ENCODE measurements around the gene GARS1.
"Not testable (repeated sequence)": the region's sequence is repeated elsewhere in the genome, so short reads cannot be mapped to it uniquely, and the experiment has no call there.

The GARS1 gene

DNA sequence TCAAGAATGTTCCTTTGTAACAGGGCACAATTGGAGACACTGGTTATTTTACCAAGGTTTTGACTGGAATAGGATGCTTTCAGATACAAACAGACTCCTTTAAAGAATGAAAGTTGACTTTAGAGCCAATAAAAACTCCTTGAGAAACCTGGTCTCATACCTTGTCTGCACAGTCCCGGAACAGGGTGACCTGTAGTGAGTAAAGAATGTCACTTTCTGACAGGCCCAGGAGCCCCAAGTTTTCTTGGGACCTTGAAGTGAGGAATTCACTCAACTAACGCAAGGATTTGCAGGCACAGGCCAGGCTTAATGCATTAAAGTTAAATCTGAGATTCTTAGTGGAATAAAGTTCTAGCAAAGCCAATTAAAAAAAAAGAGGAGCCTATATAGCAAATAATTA, 11.5 kb upstream of the GARS1 start:
- no peak for DNase-seq

DNA sequence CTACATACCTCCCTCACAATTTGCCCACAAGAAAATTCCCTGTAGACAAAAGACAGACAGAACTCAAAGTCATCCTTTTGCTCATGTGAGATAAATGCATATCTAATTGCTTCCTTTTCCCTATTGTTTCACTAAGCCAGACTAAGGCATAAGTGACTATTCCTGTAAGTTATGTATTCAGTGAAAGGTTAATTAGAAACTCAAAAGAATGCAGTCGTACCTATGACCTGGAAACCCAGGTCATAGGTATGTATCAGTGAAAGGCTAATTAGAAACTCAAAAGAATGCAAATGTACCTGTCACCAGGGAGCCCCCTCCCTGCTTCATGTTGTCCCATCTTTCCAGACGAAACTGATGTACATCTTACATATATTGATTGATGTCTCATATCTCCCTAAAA, 10.3 kb upstream of the GARS1 start:
- DNase-seq, result no peak

DNA sequence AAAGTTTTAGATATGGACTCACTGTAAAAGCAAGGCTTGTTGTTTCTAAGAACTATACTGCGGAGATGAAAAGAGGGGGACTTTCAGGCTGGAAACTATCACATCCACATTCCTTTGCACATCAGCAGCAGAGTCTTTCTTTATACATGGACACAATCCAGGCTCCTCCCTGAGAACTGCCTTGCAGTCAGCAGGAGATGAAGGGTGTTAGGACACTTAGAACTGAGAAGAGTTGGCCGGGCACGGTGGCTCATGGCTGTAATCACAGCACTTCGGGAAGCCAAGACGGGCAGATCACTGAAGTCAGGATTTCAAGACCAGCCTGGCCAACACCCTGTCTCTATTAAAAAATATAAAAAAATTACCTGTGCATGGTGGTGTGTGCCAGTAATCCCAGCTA, 9.7 kb upstream of the GARS1 start:
- no peak for DNase-seq

DNA sequence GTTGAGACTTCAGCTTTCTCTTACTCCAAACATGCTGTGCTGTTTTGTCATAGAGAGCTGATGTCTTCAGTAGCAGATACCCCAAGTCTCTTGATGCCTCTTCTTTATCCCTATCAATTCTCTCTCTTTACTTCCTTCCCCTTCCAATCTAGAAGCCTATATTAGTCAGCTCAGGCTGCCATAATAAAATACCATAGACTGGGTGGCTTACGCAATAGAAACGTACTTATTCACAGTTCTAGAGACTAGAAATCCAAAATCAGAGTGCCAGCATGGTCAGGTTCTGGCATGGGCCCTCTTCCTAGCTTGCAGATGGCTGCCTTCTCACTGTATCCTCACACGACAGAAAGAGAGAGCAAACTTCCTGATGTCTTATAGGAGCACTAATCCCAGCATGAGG, 9.0 kb upstream of the GARS1 start:
- DNase-seq, result peak in 1 of 3 donors; percentile 37

DNA sequence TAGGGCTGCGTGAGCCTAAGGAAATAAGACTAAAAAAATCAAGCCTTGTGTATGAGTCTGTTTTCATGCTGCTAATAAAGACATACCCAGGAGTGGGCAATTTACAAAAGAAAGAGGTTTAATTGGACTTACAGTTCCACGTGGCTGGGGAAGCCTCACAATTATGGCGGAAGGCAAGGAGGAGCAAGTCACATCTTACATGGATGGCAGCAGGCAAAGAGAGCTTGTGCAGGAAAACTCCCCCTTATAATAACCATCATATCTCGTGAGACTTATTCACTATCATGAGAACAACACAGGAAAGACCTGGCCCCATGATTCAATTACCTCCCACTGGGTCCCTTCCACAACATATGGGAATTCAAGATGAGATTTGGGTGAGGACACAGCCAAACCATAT, 7.1 kb upstream of the GARS1 start:
- DNase-seq, result not testable (repeated sequence)

DNA sequence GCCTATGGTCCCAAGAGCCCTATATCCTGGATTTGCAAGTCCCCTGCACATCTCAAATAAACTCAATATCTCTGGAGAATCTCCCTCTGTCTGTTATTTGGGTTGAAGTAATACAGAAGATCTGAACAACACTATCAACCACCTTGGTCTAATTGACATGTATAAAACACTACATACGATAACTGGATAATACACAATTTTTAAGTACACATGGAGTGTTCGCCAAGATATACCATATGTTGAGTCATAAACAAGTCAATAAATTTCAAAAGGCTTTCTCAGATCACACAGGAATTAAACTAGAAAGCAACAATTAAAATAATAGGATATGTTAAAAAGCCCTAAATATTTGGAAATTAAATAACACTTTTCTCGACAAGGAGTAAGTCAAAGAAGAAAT, 5.6 kb upstream of the GARS1 start:
- DNase-seq, result no peak

DNA sequence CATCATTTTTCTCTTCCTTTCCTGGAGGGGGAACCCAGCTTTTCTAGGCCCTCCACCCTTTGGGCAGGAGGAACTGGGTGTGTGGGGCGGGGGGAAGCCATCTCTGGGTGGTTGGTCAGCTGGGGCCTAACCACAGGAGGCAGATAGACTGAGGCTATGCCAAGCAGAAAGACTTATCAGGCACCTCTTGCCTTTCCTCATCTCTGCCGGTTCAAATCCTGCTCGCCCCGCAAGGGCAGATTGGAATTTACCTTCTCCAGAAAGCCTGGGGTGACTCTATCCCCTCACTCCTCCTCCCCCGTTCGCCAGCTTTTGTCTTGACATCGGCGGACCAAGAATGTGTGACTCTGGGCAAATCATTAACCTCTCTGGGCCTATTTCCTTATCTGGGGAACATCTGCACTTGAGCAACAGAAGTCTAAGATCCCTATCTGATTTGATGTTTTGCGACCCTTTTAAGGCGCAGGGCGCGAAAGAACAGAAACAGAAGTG, 584 bp upstream of the GARS1 start:
- peak; percentile 52 to 67 (median 61) for DNase-seq

DNA sequence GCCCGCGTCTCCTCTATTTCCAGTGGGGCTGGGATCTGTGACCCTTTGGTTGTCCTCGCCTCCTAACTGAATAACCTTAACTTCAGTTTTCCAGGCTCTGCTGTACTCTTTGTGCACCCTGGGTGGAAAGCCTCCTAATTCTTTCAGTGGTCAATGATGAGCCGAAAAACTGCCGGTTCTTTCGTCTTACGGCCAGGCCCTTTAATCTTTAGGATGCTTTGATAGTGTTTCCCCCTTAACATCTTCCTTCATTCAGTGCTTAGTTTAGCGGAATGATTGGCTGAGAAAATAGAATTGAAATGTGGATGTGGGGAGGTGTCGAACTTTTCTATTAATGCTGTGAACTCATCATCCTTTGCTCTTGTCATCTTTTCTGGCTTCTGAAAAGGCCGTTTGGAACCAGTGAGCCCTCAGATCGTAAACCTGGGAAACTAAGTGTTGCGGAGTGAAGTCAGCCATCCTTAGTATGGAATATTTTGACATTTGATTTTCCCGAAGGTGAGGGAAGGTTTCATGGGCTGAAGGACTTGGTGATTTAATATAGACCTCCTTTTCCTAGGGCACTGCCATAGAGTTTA, 847 bp downstream of the GARS1 start:
- DNase-seq, result no peak

DNA sequence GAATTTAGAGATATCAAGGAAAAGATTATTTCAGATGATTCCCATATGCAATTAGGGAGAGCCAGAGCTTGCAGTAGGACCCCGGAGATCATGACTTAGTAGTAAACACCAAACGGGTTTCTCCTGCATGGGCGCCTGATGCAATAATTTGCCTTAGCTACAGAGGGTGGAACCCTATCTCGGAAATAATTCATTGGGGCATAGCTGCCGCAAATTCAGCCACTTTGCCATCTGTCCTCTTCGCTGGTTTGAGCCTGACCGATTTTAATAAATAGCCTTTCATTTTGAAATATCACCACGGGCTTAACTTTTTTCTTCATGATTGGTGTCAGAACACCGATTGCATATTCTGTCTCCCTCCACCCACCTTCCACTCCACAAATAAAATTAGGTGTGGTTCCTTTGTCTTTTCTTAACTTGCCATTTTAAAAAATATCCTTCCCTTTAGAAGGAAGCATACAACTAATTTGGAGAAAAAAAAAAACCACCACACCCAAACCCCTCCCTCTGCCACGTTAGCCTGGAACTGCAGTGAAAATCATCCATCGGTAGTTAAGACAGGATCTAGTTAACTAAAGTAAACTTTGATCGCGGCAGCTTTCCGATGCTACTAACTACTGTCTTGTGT, 1.4 kb downstream of the GARS1 start:
- DNase-seq, result peak; percentile 24 to 32 (median 30)

DNA sequence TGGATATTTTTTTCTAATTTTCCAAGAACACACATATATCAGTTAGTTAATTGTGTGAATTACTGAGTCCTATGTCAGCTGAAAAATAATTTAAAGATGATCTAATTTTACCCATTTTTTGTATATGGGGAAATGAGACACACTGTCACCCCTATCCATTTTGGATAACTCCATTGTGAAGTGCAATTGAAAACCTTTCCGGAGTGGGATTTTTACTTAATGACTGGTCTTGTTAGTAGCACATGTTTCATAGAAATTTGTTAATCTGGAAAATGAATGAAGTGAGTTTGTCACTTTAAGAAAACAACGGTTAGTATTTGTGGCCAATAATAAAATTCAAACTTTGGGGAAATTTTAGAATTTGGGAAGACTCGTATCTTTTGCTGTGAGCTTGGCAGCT, 2.0 kb downstream of the GARS1 start:
- no peak for DNase-seq

DNA sequence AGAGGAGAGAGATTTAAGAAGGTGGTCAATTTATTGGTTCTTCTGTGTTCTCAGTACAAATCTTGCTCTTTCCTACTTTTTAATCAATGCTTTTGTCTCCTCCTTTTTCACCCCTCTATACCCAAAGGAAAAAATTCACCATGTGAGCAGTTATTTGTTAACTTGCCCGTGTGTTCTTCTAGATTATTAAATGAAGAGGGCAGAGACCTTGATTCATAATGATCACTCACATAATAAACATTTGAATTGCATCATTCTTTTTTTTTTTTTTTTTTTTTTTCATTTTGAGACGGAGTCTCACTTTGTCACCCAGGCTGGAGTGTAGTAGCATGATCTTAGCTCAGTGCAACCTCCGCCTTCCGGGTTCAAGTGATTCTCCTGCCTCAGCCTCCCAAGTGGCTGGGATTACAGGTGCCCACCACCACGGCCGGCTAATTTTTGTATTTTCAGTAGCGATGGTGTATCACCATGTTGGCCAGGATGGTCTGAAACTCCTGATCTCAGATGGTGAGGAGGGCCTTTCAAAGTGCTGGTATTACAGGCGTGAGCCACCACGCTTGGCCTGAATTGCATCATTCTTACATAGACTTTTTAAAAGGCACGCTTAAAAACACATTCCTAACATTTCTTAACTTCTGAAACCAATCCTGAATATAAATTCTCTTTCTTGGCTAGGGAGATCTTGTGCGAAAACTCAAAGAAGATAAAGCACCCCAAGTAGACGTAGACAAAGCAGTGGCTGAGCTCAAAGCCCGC, 3.6 kb downstream of the GARS1 start:
- DNase-seq, result no peak

DNA sequence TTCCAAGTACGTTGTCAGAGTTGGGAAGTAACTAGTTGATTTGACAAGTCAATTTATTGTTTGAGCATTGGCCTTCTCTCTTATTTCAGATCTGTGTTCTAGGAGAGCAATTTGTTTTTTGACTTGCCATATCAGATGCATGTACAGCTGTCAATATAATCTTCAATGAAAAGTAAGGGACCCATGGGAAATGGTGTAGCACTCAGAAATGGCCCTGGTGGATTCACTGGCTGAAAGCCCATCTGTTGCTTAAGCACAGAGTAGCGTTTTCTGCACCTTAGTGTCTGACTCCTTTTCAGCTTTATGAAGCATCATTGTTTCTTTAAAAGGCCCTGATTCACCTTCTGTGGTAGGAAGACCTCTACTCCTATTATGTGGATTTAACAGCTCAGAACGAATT, 10.2 kb downstream of the GARS1 start:
- no peak for DNase-seq

DNA sequence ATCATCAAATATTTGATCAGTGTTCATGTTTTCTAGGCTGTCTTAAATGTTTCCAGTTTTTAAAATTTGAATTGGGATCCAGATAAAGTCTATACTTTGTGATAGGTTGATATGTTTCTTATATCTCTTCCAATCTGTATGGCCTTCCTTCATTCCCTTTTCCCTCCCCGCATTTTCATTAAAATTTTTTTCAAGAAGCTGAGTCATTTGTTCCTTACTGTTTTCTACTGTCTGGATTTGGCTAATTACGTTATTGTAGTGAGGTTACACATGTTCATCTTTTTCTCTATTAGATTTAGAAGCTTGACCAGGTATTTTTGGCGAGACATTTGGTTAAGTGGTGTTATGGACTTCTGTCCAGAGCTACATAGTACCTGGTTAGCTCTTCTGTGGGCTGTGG, 11.2 kb downstream of the GARS1 start:
- DNase-seq, result no peak

DNA sequence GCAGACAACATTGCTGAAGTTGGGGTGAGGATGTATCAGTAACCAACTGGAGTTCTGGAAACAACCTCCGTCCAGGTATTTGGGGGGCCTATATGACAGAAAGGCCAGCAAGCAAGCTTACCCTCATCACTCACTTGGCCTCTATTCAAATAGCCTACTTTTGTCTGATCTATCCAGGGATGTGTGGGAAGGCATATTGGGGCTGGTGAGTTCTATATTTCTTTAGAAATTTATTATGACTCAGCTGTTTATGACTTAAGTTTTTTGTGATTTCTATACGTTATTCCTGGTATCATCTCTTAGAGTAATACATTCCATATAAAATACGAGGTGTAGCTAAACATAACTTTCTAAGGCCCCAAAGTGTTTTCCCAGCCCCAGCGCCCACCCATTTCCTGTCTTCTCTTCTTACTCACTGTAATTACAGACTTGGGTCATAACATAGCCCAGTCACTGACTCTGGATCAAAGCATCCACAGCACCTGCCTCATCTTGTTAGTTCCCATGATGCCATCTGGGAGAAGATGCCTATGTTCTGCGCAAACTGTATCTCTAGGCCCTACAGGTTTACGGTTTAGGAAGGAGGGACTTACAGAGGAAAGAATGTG, 18.1 kb downstream of the GARS1 start:
- DNase-seq, result no peak

DNA sequence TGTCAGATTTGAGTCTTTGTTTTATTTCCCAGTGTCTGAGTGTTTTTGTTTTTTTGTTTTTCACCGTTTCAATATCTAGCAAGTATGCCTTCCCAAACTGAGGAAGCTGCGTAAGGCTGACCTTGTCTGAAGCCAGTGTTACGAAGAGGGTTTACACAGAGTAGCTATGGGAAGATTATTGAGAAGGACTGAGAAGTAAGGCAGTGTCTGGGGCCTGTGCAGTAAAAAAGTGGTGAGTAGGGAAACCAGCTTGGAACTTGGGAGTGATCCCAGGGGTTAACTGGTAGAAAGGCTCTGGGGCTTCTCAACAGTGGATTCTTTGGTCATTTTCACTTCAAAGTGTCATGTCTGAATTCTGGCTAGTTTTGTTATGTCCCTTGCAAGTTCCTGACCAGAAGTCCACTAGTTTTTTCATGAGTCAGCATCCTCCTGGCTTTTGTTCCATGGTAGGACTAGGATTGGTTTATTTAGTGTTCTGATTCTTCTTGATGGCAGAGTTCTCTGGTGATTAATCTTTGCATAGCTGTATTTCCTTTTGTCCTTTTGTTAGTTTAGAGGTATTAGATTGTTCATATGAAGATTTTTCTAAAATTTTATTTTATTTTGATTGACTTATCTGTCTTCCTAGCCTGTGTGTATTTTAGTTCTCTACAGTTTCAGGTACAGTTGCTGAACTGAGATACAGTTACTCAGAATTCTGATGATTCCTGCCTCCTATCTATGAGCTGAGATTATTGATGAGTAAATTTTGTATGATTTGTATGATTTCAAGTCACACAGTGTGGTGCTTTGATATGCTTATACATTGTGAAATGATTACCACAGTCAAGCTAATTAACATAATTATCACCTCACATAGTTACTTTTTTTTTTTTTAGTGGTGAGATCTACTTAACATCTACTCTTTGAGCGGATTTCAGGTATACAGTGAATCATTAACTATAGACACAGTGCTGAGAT, 19.0 kb downstream of the GARS1 start:
- no peak for DNase-seq

DNA sequence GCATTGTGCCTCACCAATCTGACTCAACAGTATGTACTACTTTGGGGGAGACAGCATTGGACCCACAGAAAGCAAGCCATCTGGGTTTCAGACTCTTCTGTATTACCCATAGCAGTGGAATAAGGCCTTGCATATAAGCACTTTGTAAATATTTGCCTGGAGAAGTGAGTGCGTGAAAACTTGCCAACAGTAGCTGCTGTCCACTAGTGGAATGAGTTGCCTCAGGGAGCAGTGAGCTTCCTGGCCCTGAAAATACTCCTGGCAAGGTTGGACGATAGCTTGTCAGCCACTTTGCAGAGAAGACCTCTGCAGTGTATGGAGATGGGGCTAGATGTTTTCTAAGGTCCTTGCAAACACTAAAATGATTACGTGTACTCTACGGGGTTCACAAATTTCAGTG, 21.6 kb downstream of the GARS1 start:
- no peak for DNase-seq

DNA sequence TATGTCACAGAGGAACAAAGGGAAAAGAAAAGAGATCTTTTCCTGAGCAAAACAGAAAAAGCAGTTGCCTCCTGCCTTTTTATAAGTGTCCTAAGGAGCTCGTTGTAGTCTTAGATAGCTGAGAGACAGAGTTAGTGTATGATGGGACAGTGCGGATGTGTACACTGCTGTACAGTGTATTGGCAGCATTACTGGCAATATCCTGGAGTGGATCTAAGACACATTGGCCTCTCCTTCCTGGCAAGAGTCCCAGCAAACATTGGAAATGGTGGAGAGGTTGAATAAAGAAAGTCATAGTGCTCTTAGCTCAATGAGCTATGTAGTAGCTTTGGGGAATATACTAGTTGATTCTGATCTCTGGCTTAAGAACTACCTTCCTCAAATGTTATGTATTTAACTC, 22.7 kb downstream of the GARS1 start:
- no peak for DNase-seq

DNA sequence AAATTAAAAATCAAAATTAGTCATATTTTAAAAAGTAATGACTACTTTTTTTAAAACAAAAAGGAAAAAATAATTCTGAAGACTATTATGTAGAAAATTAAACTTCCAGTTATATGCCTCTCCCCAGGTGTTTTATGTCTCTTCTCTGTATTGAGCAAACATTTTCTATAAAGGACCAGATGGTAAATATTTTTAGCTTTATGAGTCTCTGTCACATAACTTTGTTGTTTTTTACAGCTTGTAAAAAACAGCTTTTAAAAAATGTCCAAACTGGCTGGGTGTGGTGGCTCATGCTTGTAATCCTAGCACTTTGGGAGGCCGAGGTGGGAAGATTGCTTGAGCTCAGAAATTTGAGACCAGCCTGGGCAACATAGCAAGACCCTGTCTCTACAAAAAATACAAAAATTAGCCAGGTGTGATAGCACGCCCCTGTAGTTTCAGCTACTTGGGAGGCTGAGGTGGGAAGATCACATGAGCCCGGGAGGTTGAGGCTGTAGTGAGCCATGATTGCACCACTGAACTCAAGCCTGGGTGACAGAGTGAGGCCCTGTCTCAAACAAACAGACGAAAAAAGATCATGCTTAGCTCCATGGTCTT, 23.5 kb downstream of the GARS1 start:
- DNase-seq, result no peak

DNA sequence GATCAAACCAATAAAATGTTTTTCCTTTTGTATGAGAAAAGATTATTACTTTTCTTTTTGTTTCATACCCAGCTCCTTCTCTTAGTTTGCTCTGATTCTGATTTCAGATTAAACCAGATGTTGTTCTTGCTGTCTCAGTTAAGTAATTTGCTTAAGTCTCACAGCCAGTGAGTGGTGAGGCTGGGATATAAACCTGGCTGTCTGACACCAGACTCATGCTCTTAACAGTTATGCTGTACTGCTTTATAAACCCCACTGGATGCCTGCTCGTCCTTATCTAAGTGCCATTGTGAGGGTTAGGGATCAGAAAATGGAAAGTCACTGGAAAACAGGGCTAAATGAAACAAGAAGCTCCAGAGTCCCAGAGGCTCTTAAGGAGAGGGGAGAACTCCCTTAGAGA, 24.3 kb downstream of the GARS1 start:
- no peak for DNase-seq

DNA sequence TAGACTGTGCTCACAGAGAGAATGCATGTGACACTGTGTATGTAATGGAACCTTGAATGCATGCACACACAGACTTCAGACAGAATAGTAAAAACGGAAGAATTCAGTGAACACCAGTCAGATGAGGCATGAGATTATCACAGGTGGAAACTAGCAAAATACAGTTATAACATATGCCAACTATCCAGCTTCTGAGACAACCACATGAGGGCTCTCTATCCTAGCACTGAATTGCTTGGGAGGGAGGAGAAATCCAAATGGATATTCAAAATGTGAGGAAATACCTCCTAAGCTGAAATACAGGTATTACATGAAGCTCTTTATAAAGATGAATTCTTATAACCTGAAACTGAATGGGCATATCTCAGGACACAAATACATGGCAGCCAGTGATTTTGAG, 30.6 kb downstream of the GARS1 start:
- DNase-seq, result no peak

DNA sequence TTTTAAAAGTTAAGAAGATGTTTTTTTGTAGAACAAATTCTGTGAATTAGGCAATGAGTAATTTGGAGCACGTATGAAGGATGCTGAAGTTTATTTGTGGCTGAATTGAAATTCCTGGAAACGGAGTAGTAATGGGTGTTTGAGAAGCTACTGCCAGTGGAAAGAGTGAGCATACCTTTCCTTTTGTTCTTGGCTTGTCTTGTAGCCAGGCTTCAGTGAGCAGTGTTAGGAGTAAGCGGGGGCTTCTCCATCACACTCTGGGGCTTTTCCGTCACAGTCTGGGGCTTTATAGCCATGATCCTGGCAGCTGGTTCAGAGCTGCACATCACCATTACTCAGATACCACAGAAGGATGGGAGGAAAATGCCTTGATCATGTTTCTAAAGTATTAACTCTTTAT, 32.3 kb downstream of the GARS1 start:
- no peak for DNase-seq

DNA sequence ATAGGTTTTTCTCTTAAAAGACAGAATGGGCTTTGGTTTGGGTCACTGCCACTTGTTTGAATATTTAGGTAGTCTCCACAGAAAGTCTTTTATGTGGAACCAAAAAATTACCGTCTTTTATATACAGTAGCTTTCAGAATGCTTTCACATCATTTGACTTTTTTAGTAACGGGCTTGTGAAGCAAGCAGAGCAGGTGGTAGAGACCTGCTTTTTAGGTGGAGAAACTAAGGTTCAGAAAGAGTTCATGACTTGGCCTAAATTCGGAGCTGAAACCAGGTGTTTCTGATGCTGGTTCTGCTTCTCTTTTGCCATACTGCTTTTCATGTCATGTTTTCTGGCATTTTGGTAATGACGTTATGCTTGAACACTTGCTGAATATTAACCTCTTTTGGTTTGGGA, 36.3 kb downstream of the GARS1 start:
- DNase-seq, result no peak
